ENCODE data around the gene CYP26B1. TPM values are rescaled to one million over a fixed set of nuclear protein-coding genes. Genes with fewer than 3 reads are reported as not detected.

The CYP26B1 gene
- polyA plus RNA-seq, 1 donor (not counting 4 experiments of a cell fraction or from before 2014, with no cell fraction given): 1.2 TPM

GRCh38 chr2:72131916-72132841, 15.5 kb downstream of the CYP26B1 start:
- FAIRE-seq (no peak), DNase-seq (ENCODE audit: low read depth, low spot score) (no peak)
- no peaks in the 10 kb centered on the region for H3K27me3 ChIP-seq (ENCODE audit: control insufficient read depth, extremely low read depth, insufficient read depth, low read length)
- no peaks in the 10 kb centered on the region for H4K20me1 ChIP-seq (ENCODE audit: control insufficient read depth, extremely low read depth, insufficient read depth, low read length)
- no peak overlapping the region for H3K4me2 ChIP-seq (ENCODE audit: control insufficient read depth, extremely low read depth, insufficient read depth, low read depth, low read length)
- no peak overlapping the region for H3K9ac ChIP-seq (ENCODE audit: control insufficient read depth, extremely low read depth, insufficient read depth, low read length)
- H3K4me3 ChIP-seq (ENCODE audit: control insufficient read depth in 2 of 3, extremely low read depth in 1 of 3, insufficient read depth in 2 of 3, low read depth in 1 of 3, low read length in 3 of 3): no peak overlapping the region
- H3K79me2 ChIP-seq (ENCODE audit: control insufficient read depth, insufficient read depth, low read length): no peaks in the 10 kb centered on the region
- dilution Hi-C loops (cut with MboI; ENCODE audit: extremely low pct_ligation_motif_present, low sequenced_read_pairs): no loop called here
- no peaks in the 10 kb centered on the region for H3K36me3 ChIP-seq (ENCODE audit: control insufficient read depth in 2 of 2, extremely low read depth in 1 of 2, insufficient read depth in 2 of 2, low read length in 2 of 2)
- TF ChIP-seq CTCF (optimal IDR thresholded peaks at IDR 0.05 in 1 of 3, IDR thresholded peaks at IDR 0.05 in 1 of 3, conservative IDR thresholded peaks at IDR 0.05 in 1 of 3; ENCODE audit: extremely low read depth in 1 of 3, insufficient read depth in 2 of 3, low read length in 3 of 3) (no peak), EZH2 (IDR thresholded peaks at IDR 0.05; ENCODE audit: low read length) (no peak)
- no peaks in the 10 kb centered on the region for H3K9me1 ChIP-seq (ENCODE audit: control insufficient read depth, extremely low read depth, insufficient read depth, low read length)
- H3K27ac ChIP-seq (ENCODE audit: control insufficient read depth, insufficient read depth, low read length): no peak overlapping the region
- peaks cover 12% of the 10 kb centered on the region for H3K4me1 ChIP-seq (ENCODE audit: control insufficient read depth, extremely low read depth, insufficient read depth, low read length)
- no peak overlapping the region for H2AFZ ChIP-seq (ENCODE audit: control insufficient read depth, low read length)
- H3K9me3 ChIP-seq (ENCODE audit: control insufficient read depth, low read depth, low read length): no peaks in the 10 kb centered on the region

- Histone ChIP-seq H3K27me3 (ENCODE audit: control insufficient read depth, extremely low read depth, insufficient read depth, low read length) (no peaks in the 10 kb centered on the region), H3K4me3 (ENCODE audit: control insufficient read depth in 2 of 3, extremely low read depth in 1 of 3, insufficient read depth in 2 of 3, low read depth in 1 of 3, low read length in 3 of 3) (no peak overlapping the region), H3K9ac (ENCODE audit: control insufficient read depth, extremely low read depth, insufficient read depth, low read length) (no peak overlapping the region), H2AFZ (ENCODE audit: control insufficient read depth, low read length) (no peak overlapping the region), H4K20me1 (ENCODE audit: control insufficient read depth, extremely low read depth, insufficient read depth, low read length) (no peaks in the 10 kb centered on the region), H3K9me3 (ENCODE audit: control insufficient read depth, low read depth, low read length) (no peaks in the 10 kb centered on the region), H3K4me1 (ENCODE audit: control insufficient read depth, extremely low read depth, insufficient read depth, low read length) (peaks cover 12% of the 10 kb centered on the region), H3K4me2 (ENCODE audit: control insufficient read depth, extremely low read depth, insufficient read depth, low read depth, low read length) (no peak overlapping the region), H3K27ac (ENCODE audit: control insufficient read depth, insufficient read depth, low read length) (no peak overlapping the region), H3K79me2 (ENCODE audit: control insufficient read depth, insufficient read depth, low read length) (no peaks in the 10 kb centered on the region), H3K36me3 (ENCODE audit: control insufficient read depth in 2 of 2, extremely low read depth in 1 of 2, insufficient read depth in 2 of 2, low read length in 2 of 2) (no peaks in the 10 kb centered on the region), H3K9me1 (ENCODE audit: control insufficient read depth, extremely low read depth, insufficient read depth, low read length) (no peaks in the 10 kb centered on the region)
- TF ChIP-seq EZH2 (IDR thresholded peaks at IDR 0.05; ENCODE audit: low read length): no peak
- TF ChIP-seq CTCF (optimal IDR thresholded peaks at IDR 0.05 in 1 of 3, IDR thresholded peaks at IDR 0.05 in 1 of 3, conservative IDR thresholded peaks at IDR 0.05 in 1 of 3; ENCODE audit: extremely low read depth in 1 of 3, insufficient read depth in 2 of 3, low read length in 3 of 3): no peak
- DNase-seq (ENCODE audit: low read depth, low spot score): no peak
- FAIRE-seq: no peak
- dilution Hi-C loops (cut with MboI; ENCODE audit: extremely low pct_ligation_motif_present, low sequenced_read_pairs): no loop called here
Measured at GRCh38 chr2:72131371-72131891, 16.2 kb downstream of the CYP26B1 start.

Data from keratinocyte (primary cell).